CD4-positive, alpha-beta T cell treated with Interleukin-6 for 4 hours (primary cell): ENCODE data around the gene COL5A2.

ENCODE experiments used
- DNase-seq: peaks from one replicate; pipeline ENCODE4 v3.0.0-alpha.2; 2020; ENCODE audit warnings: mixed read lengths

COL5A2 gene

DNA sequence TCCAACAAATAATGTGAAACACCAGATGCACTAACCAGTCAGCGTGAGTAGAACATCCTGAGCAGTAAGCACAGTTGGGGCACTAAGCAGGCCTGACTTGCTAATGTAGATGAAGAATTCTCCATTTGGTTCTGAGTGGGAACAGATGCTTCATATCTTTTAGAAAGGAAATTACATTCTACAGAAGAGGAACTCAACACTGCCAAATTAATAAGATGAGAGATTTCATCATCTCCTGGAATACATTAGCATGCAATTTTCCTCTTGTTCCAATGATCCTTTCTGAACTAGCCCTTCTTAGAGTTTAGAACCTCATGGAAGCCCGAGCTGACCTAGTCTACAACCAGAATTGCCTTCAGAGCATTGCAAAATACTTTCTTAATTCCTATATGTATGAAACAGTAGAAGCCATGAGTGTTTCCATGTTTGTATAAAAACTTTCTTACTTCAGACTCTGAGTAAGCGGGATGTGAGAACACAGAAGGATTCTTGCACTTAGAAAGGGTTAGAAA is 34.8 kb downstream of the COL5A2 start:
- no peak for DNase-seq

DNA sequence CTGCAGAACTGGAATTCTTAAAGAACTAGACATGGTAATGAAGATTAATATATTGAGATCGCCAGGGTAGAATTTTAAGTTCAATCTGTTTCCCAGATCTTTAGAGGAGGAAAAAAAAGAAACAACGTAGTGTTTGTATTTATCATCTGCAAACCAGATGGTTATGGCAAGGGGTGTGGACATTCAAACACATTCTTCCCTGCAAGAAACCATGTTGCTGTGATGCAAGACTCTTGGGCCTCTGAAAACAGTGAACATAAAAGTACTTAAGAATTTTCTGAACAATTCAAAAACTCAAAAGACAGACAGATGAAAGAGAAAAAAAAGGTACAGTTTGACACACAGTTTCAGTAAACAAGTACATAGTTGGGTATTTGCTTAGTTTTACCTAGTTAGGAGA is 35.6 kb downstream of the COL5A2 start:
- no peak for DNase-seq

DNA sequence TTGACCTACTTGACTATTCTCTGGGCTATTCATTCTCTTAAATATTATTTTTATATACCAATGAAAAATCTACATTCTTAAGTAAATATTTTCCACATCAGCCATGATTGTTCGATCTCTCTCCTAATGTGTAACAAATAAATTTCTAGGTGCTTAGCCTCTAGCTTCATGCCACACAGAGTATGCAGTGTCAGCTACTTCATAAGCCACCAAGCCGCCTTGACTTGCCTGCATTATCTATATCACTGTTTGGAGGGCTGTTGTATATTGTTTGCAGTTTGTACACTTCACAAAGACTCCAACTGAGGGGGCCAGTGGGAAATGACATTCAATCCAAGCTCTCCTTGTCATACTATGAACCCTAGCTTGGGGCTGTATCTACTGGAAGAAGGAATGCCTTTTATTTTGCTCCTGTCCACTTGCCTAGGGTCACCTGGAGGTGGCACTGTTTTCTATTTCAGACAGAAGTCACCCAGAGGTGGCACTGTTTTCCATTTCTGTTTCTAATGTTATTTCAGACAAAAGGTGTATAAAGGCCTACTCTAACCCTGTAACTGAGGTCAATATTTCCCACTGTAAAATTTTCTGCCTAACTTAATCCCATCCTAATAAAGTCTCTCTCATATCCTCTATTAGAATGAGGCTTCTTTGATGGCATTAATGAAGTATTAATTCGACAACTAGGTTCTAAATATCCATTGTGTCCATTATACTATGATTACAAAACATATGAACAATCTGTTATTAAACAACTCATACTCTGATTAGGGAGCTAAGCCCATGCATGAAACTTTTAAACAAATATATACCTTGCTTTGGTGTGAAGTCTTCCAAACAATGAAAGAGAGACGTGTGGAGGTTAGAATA is 36.4 kb downstream of the COL5A2 start:
- peak; percentile 49 for DNase-seq

DNA sequence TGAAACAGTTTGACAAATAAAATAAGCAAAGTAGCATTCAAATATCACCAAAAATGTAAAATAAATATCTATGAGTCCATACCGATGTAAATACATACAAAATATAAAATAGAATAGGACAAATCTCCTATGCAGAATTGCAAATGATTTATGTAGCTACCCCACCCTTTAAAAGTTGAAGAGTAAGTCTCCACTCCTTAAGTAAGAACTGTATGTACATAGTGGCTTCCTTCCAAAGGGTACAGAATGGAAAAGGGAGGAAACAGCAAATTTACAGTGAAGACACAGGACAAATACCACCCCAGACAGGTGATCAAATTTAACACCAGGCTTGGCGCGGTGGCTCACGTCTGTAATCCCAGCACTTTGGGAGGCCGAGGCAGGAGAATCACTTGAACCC is 40.8 kb downstream of the COL5A2 start:
- DNase-seq, result no peak

DNA sequence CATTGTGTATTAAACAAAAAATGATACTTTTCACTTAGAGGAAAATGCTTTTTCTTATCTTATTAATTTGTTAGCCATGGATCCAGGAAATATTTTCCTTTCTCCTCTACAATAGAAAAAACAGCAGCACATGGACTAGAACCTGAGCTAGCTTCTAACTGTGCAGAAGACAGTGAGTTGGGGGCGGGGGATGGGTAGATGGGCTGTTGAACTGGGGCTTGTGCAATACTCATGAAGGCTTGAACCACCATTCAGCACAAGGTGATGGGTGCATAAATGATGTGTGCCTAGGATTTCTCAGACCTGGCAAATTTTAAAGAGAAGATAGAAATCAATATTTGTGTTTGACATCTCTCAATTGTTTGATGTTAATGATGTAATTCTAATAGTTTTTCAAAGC is 42.0 kb downstream of the COL5A2 start:
- DNase-seq, result no peak

DNA sequence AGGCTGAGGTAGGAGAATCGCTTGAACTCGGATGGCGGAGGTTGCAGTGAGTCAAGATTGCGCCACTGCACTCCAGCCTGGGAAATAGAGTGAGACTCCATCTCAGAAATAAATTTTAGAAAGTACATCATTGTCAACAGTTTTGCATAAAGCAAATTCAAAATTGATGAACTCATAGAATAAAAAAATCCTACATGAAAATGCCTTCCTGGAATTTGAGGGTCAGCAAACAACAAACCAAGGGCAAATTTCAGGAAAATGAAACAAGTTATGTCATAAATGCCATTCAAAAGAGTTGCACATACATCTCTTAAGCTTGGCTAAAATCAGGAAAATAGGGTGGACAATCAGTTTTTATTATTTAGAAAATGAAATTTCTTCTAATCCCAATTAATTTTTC is 45.1 kb downstream of the COL5A2 start:
- DNase-seq, result no peak

DNA sequence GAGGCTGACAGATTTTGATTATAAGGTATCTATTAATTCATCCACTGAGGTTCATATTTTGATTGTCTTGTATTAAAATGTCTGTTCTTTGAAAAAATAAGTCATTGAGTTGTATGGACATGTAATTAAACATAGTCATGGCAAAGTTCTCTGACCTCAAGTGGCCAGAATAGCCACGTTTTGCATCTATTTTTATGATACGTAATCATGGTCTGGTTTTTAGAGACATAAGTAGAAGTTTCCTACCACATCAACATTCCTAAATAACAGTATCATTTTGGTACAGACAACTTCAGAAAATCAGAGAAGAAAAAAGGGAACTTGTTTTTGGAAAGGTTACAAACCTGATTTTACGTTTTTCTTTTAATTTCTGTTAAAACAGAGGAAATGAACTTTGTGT is 47.6 kb downstream of the COL5A2 start:
- DNase-seq, result no peak

DNA sequence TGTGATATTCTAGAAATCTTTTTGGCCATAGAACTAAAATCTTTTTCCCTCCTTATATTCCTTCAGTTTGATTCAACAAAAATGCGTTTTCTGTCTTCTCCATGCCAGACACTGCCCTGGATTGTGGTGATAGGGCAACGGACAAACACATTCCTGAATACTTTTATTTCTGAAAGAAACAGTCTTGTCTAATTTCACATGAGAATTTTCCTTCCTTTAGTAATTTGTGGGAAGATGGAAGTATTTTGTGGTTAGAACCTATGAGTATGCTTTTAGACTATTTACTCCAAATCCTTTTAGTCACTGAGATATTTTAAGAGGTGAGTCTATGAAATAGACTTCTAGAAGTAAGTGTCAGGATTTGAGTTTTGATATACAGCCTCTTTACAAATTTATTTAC is 49.6 kb downstream of the COL5A2 start:
- no peak for DNase-seq

DNA sequence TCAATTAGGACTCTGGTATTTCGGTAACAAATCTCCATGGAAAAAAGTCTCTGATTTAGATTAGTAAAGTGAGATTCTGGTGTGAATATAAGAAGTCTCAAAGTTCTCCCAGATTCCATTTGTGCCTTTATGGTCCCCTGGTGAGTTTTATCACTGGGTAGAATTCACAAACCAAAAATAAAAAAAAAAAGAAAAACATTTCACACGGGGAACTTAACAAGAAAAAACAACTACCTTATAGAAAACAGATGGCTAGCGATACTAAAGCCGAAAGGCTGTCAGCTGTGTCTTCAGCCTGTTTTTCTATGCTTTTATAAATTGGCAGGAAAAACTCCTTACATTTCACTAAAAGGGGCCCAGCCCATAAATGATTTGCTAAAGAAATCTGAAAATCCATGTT is 50.6 kb downstream of the COL5A2 start:
- DNase-seq, result no peak

DNA sequence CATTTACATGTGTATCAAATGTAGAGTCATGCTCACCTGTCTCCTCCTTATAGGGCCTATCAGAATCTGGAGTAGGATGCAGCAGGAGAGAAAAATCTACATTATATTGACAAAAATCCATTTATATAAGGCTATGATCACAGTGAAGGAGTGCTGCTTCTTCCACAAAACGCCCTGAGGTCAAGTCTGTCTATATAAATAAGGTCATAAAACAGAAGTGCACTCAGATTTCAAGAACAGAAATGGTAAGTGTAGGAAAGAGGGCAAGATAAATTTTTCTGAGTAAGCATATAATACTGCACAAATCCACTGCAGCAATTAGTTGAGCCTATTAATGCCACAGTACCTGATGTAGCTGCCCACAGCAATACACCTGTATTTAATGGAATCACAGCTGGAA is 51.8 kb downstream of the COL5A2 start:
- no peak for DNase-seq

DNA sequence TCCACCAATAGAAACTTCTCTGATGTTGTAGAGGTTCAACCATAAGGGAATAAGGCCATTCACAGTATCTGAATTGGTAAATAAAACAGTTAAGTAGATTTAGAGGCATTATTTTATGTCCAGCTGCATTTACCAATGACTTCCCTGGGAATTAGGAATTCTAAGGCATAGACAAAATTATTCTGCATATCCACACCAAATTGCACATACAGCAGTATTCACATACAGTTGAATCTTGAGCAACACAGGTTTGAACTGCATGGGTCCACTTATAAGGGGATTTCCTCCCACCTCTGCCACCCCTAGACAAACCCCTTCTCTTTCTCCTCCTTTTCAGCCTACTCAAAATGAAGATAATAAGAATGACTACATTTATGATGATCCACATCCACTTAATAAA is 54.4 kb downstream of the COL5A2 start:
- no peak for DNase-seq

DNA sequence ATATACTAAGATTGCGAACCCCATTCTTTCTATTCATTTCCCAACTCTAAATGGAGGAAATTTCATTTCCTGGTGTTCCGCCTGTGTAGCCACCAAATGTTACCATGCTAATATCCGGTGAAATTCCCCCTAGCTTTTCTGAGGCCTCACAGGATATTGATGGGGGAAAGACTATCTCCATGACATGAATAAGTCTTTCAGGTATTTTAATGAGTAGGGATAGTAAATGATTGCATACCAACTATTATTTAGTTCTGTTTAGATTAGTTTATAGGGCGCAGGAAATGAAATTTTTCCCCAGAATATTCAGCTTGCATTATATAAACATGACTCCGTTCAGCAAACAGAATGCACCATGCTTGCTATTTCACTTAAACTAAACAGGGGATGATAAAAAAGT is 55.4 kb downstream of the COL5A2 start:
- DNase-seq, result no peak

DNA sequence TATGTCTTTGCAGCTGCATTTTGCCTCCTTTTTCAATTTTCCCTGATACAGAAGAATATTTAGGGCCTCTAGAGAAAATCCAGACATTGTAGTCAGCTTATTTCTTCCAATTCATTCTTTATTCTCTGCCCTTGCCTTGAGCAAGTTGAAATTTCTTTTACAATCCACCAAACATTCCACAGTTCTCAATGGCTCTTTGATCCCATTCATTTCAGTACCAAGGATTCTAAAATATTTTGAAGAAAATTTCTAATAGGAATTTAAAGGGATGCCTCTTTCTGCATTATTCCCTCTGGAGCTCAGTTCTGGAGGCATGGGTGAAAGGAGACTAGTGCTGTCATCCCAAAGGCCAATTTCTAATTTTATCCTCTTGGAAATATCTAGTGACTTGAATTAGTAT is 61.2 kb downstream of the COL5A2 start:
- no peak for DNase-seq

DNA sequence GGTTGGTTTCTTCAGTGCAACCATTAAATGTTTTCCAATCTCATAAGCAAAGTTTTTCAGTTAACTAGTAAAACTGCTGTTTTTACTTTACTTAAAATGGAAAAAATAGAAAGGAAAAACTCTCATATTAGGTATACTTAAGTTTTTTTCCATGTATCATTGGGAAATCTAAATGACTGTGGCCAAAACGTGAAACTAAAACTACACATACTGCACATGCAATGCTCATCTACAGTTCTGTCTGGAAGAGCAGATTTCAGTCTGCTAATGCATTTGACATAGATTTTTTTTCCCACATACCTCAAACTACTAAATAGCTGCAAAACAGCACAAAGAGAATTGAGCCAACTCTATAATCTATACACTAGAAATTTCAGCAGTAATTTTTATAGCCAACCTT is 62.6 kb downstream of the COL5A2 start:
- no peak for DNase-seq

DNA sequence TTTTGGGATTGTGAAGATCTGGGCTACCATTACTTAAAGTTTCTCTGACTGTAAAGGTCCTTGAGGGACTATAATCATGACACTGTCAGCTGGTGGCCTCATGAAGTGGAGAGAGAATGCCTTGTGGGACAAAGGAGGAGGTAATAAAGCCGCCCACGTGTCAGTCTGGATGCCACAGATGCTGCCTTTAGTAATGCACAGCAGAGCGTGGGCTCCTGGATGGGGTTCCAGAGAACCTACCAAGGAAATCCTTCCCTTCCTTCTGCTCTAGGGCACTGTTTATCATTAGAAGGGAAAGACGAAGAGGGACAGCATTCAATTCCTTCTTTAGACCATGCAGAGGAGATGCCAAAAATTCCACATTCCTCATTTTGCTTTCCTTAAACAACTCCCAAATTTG is 63.5 kb downstream of the COL5A2 start:
- DNase-seq, result no peak

DNA sequence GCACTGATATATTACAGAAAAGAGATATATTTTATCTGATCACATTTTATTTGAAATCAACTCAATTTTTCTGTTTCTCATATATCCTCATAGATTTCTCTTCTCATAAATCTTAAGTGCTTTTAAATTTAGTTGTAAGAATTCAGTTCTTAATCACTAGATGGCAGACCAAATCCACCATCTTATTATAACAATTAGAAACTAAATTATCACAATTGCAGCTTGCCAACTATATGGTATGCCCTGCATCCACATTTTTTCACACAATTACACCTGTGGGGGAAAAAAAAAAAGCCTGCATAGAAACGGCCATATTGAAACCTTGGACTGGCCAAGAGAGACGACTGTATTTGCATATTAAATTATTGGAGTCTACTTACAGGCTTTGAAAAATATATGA is 64.4 kb downstream of the COL5A2 start:
- DNase-seq, result no peak

DNA sequence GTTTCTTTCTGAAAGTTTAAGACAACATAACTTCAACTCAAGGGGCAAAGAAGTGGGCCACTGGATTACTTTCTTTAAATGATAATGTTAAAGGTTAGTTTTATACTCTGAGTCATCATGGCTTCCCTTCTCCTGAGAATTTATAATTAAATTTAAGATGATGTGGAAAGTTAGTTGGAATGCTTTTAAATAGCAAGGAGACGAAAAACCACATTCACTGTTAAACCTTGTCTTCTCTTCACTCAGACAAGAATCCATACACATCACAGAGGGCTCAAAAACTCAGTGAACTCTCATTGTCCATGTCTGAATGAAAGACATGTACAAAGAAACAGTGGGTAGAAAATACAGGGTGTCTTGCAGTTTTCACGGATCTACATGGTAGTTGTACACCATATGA is 65.6 kb downstream of the COL5A2 start:
- DNase-seq, result no peak

DNA sequence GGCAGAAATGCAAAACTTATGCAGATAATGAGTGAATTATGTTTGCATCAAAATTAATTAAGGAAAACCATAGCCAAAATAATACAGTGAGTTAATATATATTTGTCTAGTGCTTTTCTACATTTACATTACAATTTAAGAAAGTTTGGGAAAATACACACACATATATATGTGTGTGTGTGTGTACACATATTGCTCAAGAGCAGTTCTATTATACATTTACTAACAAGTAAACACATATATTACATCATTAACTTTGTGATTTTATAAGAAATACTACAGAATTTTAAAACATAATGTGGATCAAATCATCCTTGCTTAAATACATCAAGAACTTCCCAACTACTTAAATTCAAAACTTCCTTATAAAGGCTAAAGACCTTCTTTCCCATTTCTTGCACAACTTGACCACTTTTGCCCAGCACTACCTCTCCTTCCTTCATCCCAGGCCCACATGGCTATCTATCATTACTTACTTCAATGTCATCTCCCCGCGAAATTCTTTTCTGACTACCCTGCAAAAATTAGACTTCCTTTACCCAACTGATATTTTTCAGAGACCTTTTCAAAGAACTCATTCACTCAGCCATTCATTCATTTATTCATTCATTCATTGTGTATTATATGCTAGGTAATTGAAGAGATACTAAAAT is 68.4 kb downstream of the COL5A2 start:
- no peak for DNase-seq

DNA sequence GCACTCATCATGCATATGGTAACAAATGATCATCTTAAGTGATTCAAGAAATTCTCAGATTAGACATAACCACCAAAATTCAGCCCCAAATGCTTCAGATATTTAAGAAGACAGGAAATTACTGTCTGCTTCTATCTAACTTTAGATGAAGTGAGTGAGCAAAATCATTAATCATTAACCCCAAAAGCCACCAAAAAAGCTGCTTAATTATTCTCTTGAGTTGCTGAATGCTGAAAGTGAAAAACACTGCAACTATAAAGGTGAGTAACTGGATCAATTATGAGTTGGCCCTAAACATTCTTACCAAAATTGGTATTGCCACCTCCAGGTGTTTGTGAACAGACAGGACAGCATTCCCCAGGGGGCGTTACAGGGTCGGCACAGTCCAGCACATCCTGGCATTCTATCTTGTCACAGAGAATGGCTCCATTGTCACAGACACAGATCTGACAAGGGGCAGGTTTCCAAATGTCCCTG is 69.6 kb downstream of the COL5A2 start:
- DNase-seq, result no peak

DNA sequence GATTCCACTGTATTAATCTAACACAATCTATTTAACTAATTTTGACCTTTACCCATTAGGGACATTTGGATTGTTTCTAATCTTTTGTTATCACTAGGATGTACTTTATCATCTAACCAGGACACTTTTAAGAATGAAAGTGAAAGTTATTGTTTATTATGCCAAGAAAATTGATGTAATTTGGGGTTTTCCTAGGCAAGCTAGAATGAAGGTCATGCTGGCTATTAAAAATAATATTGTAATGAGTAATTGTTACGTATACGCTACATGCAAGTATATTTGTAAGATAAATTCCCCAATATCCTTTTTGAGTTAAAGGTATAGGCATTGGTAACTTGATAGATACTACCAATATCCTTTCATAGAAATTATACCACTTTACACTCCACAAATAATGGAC is 74.6 kb downstream of the COL5A2 start:
- no peak for DNase-seq

DNA sequence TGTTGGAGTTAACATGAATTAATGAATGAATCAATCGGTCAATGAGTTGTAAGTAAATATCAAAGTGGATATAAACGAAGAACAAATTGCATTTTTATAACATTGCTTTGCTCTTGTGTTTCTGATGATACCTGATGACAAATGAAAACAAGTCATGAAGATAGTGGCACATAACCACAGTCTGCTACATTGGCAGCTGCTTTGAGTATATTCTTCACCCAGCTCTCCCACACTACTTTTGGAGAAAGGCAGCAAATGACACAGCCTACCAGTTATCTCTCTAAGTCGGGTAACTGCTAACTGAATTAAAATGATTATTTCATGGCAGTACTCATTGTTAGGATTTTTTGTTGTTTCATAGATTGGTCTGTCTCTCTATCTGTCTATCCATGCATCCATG is 76.8 kb downstream of the COL5A2 start:
- DNase-seq, result no peak

DNA sequence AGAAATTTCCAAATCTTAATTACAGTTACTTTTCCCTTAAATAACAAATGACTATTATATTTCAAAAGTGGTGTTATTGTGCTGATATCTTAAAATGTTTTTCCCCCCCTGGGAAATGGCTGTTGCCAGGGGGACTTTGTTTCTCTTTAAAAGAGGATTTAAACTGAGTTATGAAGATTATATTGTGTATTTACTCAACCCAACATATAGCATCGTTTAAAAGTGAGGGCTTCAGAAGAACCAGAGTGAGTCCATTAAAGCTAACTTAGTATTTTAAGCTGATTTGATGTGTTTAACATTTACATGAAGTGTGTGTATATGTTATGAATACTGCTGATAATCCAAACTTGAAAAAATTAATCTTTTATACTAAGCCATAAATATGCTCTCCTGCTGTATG is 81.6 kb downstream of the COL5A2 start:
- no peak for DNase-seq

DNA sequence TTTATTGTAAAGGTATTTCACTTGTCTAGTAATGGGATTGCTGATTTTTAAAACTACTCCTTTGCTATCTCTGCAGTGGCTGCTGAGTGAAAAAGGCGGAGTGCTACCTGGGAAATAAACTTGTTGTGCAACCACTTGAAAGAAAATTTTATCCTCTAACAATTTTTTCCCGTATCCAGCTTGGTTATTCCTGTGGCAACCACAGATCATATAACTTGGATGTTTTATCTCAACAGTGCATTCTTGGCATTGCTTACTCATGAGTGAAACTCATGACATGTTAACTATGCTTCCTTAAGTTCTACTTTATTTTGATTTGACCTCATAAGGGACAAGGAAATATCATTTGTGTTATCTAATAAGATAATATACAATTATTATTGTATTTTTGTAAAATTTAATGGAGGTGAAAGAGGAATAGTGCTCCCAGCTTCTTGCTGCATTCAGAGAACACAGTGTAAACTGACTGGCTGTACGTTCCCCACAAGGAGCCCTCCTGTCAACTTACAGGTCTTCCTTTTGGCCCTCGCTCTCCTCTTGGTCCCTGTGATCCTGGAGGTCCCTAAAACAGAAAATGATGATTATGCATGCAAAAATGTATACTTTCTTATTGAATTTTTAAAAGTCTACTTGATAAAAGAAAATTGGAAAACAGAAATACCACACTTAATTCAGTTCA is 82.7 kb downstream of the COL5A2 start:
- DNase-seq, result no peak

DNA sequence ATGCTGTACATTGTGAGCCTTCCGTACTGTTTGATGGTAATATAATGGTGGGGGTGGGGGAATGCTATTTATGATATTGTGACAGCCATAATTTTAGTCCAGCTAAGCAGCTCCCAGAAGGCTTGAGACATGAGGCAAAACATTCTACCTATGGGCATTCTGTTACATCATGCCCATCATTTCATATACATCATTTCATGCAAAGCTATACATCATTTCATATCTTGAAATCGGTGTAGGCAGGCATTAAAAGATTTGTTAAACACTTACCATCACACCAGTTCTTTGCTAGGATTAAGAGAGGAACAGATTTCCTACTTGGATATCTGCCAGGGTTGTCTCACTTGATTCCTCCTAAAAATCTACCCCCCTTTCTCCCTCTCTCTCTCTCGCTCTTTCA is 84.5 kb downstream of the COL5A2 start:
- DNase-seq, result no peak
